Upper lobe of left lung (tissue), 4 donors: ENCODE measurements around the gene PRSS33.

Experiments used
- POLR2A ChIP-seq, 4 donors: fragments of 450-650 bp; IDR thresholded peaks; one replicate each; pipeline ENCODE4 v1.5.1; 2016 to 2017; ENCODE audit warnings: antibody characterized with exemption in 4 of 4, mild to moderate bottlenecking in 2 of 4
- TF ChIP-seq, protein P1 (sequence below), 6 experiments: fragments of 450-650 bp in 4 of 6; fragments of 200-600 bp in 2 of 6; sonication (generic) in 2 of 6; IDR thresholded peaks; one replicate each; pipeline ENCODE4 v1.5.1; 2016 to 2019; ENCODE audit warnings: antibody characterized with exemption in 6 of 6

DNA sequence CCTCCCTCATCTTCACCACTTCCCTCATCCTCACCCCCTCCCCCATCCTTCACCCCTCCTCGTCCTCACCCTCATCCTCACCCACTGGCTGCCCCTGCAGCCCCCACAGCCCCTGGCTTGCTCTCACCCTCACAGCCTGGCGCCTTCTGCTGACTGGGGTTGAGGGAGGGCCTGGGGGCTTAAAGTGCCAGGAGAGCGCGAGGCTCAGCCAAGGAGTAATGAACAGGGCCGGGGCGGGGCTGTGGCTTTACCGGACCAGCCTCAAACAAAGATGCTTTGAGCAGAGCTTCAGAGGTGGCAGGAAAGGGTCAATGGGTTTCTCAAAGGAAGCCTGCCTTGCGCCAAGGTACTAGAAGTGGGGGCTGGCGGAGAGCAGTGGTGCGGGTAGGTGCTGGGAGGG, at the start of gene PRSS33:
- TF ChIP-seq, protein P1, sequence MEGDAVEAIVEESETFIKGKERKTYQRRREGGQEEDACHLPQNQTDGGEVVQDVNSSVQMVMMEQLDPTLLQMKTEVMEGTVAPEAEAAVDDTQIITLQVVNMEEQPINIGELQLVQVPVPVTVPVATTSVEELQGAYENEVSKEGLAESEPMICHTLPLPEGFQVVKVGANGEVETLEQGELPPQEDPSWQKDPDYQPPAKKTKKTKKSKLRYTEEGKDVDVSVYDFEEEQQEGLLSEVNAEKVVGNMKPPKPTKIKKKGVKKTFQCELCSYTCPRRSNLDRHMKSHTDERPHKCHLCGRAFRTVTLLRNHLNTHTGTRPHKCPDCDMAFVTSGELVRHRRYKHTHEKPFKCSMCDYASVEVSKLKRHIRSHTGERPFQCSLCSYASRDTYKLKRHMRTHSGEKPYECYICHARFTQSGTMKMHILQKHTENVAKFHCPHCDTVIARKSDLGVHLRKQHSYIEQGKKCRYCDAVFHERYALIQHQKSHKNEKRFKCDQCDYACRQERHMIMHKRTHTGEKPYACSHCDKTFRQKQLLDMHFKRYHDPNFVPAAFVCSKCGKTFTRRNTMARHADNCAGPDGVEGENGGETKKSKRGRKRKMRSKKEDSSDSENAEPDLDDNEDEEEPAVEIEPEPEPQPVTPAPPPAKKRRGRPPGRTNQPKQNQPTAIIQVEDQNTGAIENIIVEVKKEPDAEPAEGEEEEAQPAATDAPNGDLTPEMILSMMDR (IDR thresholded peaks at IDR 0.05), result no peak
- no peak for TF ChIP-seq POLR2A (IDR thresholded peaks at IDR 0.05)
